Transverse colon (tissue), 4 donors: ENCODE results near the gene UBE2L5. TPM values are rescaled to one million over a fixed set of nuclear protein-coding genes. Genes with fewer than 3 reads are reported as not detected.

Experiments used
- DNase-seq: peaks from one replicate; pipeline ENCODE4 v3.0.0-alpha.2; 2019
- H3K27ac ChIP-seq, 4 donors: fragments of 200-600 bp; sonication (generic); 2 replicates each; pipeline ENCODE4 v1.5.1; 2016 to 2018; ENCODE audit warnings: inconsistent platforms in 4 of 4
- H3K27me3 ChIP-seq: fragments of 200-600 bp; sonication (generic); 2 replicates; pipeline ENCODE4 v1.5.1; 2017; ENCODE audit warnings: inconsistent platforms
- H3K36me3 ChIP-seq, 4 donors: fragments of 200-600 bp; sonication (generic); 2 replicates each; pipeline ENCODE4 v1.5.1; 2017 to 2019; ENCODE audit warnings: inconsistent platforms in 4 of 4
- H3K4me1 ChIP-seq, 4 donors: fragments of 200-600 bp; sonication (generic); 2 replicates each; pipeline ENCODE4 v1.5.1; 2017 to 2020; ENCODE audit warnings: inconsistent platforms in 4 of 4
- H3K4me3 ChIP-seq, 4 donors: fragments of 200-600 bp; sonication (generic); 1 replicate in 1 of 4; 2 replicates in 3 of 4; pipeline versions ENCODE4 v1.5.1 to v1.6.1; 2017 to 2019; ENCODE audit warnings: inconsistent platforms in 4 of 4
- H3K9me3 ChIP-seq, 2 donors: fragments of 200-600 bp; sonication (generic); 2 replicates each; pipeline ENCODE4 v1.5.1; 2017 to 2019; ENCODE audit warnings: inconsistent platforms in 2 of 2
- EP300 ChIP-seq: sonication (generic); formaldehyde crosslinking; IDR thresholded peaks from one replicate; pipeline ENCODE4 v1.6.1; 2017; ENCODE audit warnings: antibody characterized with exemption, low read depth
- POLR2A ChIP-seq: fragments of 450-650 bp; IDR thresholded peaks from one replicate; pipeline ENCODE4 v1.6.1; 2016; ENCODE audit warnings: antibody characterized with exemption, mild to moderate bottlenecking, moderate library complexity
- POLR2AphosphoS5 ChIP-seq, 3 donors: sonication (generic); formaldehyde crosslinking; IDR thresholded peaks; one replicate each; pipeline ENCODE4 v1.6.1; 2016; ENCODE audit warnings: antibody characterized with exemption in 3 of 3
- WGBS, 2 donors: methylation state at CpG; one replicate each; pipeline ENCODE4 v1.1.5; 2018; ENCODE audit warnings: low coverage in 1 of 2; 5-methylcytosine and 5-hydroxymethylcytosine counted together
- in situ Hi-C, 4 donors: fragments of 200-750 bp; cut with MboI; loops; one replicate each; pipeline versions ENCODE4 v1.15.0 to v1.15.1; 2017; ENCODE audit warnings: low sequenced_read_pairs in 3 of 4, low pct_ligation_motif_present in 1 of 4, low pct_unique_long_range_greater_than_20kb in 1 of 4
- intact Hi-C: fragments of 100-400 bp; cut with DNase I; formaldehyde crosslinking; loops from one replicate; pipeline ENCODE4 v1.15.1; 2023; ENCODE audit warnings: low total_unique reads
- total RNA-seq, 4 donors: library from RNA; depleted of rRNA; stranded (reverse); fragments of >200 nt; gene quantifications; one replicate each; pipeline ENCODE4 v1.1.0, GENCODE V29; 2016
- TF ChIP-seq, protein P1 (sequence below), 5 experiments: fragments of 200-600 bp in 3 of 5; fragments of 450-650 bp in 2 of 5; sonication (generic) in 3 of 5; IDR thresholded peaks; 1 replicate in 2 of 5; 2 replicates in 3 of 5; pipeline ENCODE4 v1.5.1; 2016 to 2017; ENCODE audit warnings: antibody characterized with exemption in 5 of 5, inconsistent platforms in 3 of 5, mild to moderate bottlenecking in 2 of 5, moderate library complexity in 1 of 5

The UBE2L5 gene
- not detected for total RNA-seq

DNA sequence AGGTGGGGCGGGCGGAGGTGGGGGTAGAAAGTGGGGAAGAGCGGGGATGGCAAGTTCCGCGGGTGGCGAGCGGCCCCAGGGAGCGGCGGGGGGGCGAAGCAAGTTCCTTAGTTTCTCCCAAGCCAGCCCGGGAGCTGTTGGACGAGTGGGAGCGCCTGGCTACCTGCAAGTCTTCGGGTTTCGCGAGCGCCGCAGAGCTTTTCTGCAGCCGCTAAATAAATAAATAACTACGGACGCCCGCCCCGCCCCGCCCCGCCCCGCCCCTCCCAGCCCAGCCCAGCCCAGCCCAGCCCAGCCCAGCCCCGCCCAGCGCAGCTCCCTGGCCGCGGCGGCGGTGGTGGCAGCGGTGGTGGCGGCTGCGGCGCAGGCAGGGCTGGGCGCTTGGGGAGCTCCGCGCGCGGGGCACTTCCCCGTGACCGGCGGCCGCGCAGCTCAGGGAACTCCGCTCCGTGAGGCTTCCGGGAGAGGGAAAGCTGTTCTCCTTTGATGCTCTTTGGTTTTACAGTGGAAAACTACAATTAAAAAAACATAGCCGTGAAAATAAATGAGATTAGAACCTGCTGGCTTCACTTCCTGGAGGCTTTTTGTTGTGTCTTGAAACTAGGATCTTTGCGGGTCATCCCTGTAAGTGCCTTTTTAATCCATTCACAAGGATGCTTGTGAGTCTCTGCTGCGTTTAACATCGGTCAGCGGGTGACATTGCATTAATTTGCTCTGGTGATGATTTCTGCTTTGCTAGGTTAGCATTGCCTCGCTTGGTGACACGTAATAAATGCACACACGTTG, at the start of gene UBE2L5:
Gene UBE2L5 (plus strand): TSS at position 440 of the 786 bp plus-strand sequence. CDS start 5,498 bp downstream, outside the sequence.
- peak within 1 kb of the TSS; percentile 91 to 98 (median 94) for H3K27ac ChIP-seq
- no peak for TF ChIP-seq EP300
- TF ChIP-seq, protein P1, sequence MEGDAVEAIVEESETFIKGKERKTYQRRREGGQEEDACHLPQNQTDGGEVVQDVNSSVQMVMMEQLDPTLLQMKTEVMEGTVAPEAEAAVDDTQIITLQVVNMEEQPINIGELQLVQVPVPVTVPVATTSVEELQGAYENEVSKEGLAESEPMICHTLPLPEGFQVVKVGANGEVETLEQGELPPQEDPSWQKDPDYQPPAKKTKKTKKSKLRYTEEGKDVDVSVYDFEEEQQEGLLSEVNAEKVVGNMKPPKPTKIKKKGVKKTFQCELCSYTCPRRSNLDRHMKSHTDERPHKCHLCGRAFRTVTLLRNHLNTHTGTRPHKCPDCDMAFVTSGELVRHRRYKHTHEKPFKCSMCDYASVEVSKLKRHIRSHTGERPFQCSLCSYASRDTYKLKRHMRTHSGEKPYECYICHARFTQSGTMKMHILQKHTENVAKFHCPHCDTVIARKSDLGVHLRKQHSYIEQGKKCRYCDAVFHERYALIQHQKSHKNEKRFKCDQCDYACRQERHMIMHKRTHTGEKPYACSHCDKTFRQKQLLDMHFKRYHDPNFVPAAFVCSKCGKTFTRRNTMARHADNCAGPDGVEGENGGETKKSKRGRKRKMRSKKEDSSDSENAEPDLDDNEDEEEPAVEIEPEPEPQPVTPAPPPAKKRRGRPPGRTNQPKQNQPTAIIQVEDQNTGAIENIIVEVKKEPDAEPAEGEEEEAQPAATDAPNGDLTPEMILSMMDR (IDR thresholded peaks at IDR 0.05), result no peak
- peak; percentile 55 to 83 (median 82) for TF ChIP-seq POLR2AphosphoS5 (IDR thresholded peaks at IDR 0.05)
- TF ChIP-seq POLR2A, result peak; percentile 66
- H3K36me3 ChIP-seq, result no peaks in the 10 kb centered on the region
- intact Hi-C loops, result loop anchor here (1.0 kb wide), 1 partner anchor 23 kb away; no protein-coding TSS in a partner anchor
- no peaks in the 10 kb centered on the region for H3K27me3 ChIP-seq
- WGBS, 2 donors, result 0 to 1% methylated on average over 5 to 48 of the region's 57 CpGs
- peak within 1 kb of the TSS; percentile 43 to 66 (median 54) for H3K4me3 ChIP-seq
- H3K9me3 ChIP-seq, result no peaks in the 10 kb centered on the region
- peak; percentile 79 for DNase-seq
- in situ Hi-C loops, result no loop called here
- peaks cover 9 to 20% (median 9%) of the 10 kb centered on the region in 4 donors for H3K4me1 ChIP-seq

DNA sequence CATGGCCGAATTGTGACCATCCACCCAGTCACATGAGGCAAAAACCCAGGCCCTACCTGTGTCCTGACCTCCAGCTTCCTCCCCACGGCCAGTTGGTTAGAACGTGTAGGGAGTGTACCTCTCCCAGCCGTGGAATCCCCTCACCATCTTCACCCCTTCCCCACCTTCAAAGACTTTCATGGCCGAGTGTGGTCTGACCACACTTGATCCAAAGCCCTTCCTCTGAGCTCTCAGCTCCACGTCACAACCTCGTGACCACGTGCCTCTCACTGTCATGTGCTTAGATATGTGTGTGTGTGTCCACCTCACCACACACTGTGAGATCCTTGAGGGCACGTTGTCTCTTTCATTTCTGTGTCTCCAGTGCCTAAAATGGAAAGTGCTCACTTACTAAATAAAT, 48.6 kb upstream of the UBE2L5 start:
- intact Hi-C loops (no loop called here), in situ Hi-C loops (no loop called here)
- no peaks in the 10 kb centered on the region for H3K9me3 ChIP-seq
- peak; percentile 66 for DNase-seq
- H3K27ac ChIP-seq, result peak overlapping the region; percentile 79 to 86 (median 80)
- H3K4me1 ChIP-seq, result peaks cover 0 to 34% (median 10%) of the 10 kb centered on the region in 4 donors
- TF ChIP-seq EP300, result no peak
- TF ChIP-seq POLR2AphosphoS5 (IDR thresholded peaks at IDR 0.05), result peak in 1 of 3 donors; percentile 69
- H3K4me3 ChIP-seq, result no peak overlapping the region
- no peaks in the 10 kb centered on the region for H3K27me3 ChIP-seq
- H3K36me3 ChIP-seq, result no peaks in the 10 kb centered on the region
- WGBS, 2 donors, result 61 to 84% methylated on average over 5 to 9 of the region's 9 CpGs

DNA sequence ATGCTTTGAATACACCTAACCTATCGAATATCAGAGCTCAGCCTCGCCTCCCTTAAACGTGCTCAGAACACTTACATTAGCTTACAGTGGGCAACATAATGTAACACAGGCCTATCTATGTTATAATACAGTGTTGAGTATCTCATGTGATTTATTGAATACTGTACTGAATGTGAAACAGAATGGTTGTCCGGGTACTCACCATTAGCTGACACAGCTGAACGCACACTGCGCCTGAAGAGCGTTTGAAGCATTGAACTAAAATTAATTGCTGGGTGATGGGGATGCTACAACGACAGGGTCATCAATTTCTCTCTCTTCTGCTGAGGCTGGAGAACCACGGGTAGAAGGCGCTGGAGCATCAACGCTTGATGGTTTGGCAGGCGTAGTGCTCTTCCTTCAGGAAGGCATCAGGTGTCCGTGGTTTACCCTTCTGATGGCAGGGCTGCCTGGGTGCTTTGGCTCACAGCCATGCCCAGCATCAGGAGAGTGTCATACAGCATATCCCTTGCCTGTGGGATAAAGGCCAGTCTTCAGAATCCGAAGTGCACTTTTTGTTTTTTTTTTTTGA, 46.9 kb upstream of the UBE2L5 start:
- intact Hi-C loops (no loop called here), in situ Hi-C loops (no loop called here)
- no peaks in the 10 kb centered on the region for H3K36me3 ChIP-seq

DNA sequence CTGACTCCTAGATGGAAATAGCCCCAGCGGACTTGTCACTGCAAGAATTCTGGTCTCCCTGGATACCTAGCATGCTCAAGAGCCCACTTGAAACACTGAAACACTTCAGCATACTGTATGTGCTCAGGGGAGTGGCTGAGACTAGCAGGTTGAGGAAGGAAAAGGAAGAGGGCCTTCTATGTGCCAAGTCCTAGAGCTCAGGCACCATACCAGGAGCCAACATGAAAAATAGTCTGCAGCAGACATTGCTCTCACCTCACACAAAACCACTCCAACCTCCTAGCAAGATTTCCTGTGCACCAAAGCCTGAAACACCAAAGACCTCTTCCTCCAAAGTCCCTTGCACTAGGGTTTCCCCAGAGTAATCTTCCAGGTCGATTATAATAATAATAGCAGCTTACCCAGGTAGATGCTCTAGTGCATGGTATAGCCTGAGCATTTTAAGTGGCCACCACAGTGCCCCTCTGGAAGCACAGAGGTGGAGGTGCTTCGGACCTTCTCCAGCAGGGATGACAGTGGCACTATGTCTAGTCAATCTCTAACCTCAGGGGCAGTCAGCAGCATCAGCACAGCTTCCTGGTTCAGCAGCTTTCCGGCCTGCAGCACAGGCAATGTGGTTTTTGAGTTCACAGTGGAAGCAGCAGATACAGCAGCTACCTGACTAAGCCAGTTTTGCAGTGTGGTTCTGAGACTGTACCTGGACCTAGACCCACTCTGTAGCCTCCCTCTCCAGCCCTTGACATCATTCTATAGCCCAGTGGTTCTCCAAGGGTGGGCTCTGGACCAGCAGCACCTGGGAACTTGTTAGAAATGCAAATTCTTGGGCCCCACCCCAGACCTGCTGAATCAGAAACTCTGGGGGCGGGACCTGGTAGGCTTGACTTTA, 45.6 kb upstream of the UBE2L5 start:
- peak overlapping the region; percentile 48 to 81 (median 68) for H3K27ac ChIP-seq

More for the DNA sequence above, 46.9 kb upstream of the UBE2L5 start:
- no peaks in the 10 kb centered on the region for H3K9me3 ChIP-seq
- no peak overlapping the region for H3K4me3 ChIP-seq
- H3K27me3 ChIP-seq, result no peaks in the 10 kb centered on the region
- WGBS, 2 donors, result 75 to 93% methylated on average over 9 to 14 of the region's 14 CpGs
- TF ChIP-seq POLR2AphosphoS5 (IDR thresholded peaks at IDR 0.05) (no peak), EP300 (no peak), POLR2A (no peak)
- TF ChIP-seq, protein P1 (IDR thresholded peaks at IDR 0.05), result no peak
- peak overlapping the region in 3 of 4 donors; percentile 79 to 86 (median 81) for H3K27ac ChIP-seq
- H3K4me1 ChIP-seq, result peaks cover 0 to 34% (median 10%) of the 10 kb centered on the region in 4 donors
- no peak for DNase-seq

More for the DNA sequence above, 45.6 kb upstream of the UBE2L5 start:
- no peaks in the 10 kb centered on the region for H3K9me3 ChIP-seq
- intact Hi-C loops (no loop called here), in situ Hi-C loops (no loop called here)
- 54 to 80% methylated on average over 1 to 5 of the region's 5 CpGs for WGBS, 2 donors
- peak overlapping the region in 1 of 4 donors; percentile 11 for H3K4me3 ChIP-seq
- no peaks in the 10 kb centered on the region for H3K36me3 ChIP-seq
- peaks cover 0 to 26% (median 6%) of the 10 kb centered on the region in 4 donors for H3K4me1 ChIP-seq
- H3K27me3 ChIP-seq, result no peaks in the 10 kb centered on the region
- peak; percentile 27 for TF ChIP-seq POLR2A
- TF ChIP-seq, protein P1 (IDR thresholded peaks at IDR 0.05), result no peak
- TF ChIP-seq POLR2AphosphoS5 (IDR thresholded peaks at IDR 0.05), result peak in 2 of 3 donors; percentile 32
- TF ChIP-seq EP300, result no peak
- DNase-seq, result peak; percentile 67
